GM21723 (cell line): ENCODE measurements around the gene ARPC1B.
"Not testable (repeated sequence)": the region's sequence is repeated elsewhere in the genome, so short reads cannot be mapped to it uniquely, and the experiment has no call there.

ENCODE experiments used
- ATAC-seq: cut with Tn5 transposase; IDR thresholded peaks from one replicate; pipeline ENCODE4 v1.9.1; 2021; ENCODE audit warnings: mild to moderate bottlenecking, moderate library complexity; ENCODE audit not compliant: unreplicated experiment

ARPC1B gene

GRCh38 chr7:99374111-99375064, at the start of gene ARPC1B:
Gene ARPC1B, plus strand, starts transcription at chr7:99374730. Its CDS starts 10,985 bp downstream, at chr7:99385715.
- peak; percentile 55 for ATAC-seq

DNA sequence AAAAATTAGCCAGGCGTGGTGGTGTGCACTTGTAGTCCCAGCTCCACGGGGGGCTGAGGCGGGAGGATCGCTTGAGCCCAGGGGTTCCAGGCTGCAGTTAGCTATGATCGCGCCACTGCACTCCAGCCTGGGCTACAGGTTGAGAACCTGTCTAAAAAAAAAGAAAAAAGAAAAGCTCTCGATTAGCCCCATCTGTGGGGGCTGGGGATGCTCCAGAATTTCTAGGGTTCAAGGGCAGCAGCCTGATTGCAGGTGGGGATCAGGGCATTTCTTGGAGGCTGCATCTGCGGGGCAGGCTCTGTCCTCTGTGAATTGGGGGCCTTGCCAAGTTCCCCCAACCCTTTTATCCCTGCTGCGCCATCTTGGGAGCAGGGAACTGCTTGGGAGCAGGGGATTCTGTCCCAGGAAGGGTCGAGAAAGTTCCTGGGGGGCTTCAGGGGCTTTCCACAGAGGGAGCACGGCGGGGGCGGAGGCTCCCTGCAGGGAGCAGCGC, 49.5 kb upstream of the ARPC1B start:
- ATAC-seq = peak; percentile 9

- ATAC-seq = peak; percentile 84
Observed at GRCh38 chr7:99325592-99326407, 48.7 kb upstream of the ARPC1B start, which contains the start of gene ARPC1A. Gene ARPC1A, plus strand, starts transcription at chr7:99325898. Its CDS starts 7,456 bp downstream, at chr7:99333354.

DNA sequence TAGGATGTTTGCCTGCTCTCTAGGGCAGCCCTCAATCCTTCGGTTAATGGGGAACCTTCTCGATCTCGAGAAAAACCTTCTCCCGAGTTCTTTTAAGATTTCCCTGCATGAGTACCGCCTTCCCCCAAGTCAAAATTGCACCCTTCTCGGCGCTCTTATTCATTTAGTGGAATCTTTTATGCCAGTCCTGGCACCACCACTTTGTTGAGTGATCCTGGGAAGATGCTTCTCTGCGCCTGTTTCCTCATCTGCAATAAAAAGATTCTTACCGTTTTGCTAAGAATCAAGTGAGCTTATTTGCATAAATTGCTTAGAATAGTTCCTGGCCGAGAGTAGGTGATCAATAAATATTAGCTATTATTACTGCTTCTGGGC, 48.1 kb upstream of the ARPC1B start:
- ATAC-seq = no peak

DNA sequence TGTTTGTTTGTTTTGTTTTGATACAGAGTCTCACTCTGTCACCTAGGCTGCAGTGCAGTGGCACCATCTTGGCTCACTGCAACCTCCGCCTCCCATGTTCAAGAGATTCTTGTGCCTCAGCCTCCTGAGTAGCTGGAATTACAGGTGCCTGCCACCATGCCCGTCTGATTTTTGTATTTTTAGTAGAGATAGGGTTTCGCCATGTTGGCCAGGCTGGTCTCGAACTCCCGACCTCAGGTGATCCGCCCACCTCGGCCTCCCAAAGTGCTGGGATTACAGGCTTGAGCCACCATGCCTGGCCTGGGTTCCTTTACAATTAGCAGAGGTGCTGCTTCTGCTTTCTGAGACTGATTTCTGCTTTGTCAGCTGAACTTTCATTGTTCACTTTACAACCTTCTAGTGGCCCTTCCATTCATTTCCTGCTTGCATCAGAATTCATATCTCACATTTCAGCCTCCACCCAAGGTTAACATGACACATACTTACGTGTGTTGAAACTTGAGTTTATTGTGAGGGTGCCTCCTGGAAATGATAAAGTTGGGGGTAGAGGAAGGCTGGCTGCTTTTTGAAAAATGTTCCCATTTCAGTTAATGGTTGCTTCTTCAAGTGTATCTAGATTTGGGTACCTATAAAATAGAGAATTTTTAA, 44.1 kb upstream of the ARPC1B start:
- ATAC-seq = not testable (repeated sequence)

DNA sequence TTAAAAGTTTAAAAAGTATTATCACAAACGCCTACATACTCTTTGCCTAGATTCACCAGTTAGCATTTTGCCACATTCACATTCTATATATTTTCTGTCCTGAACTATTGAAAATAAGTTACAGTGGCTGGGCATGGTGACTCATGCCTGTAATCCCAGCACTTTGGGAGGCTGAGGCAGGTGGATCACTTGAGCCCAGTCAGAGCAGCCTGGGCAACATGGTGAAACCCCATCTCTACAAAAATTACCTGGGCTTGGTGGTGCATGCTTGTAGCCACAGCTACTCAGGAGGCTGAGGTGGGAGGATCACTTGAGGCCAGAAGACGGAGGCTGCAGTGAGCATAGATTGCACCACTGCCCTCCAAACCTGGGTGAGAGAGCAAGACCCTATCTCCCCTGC, 43.5 kb upstream of the ARPC1B start:
- ATAC-seq = no peak

DNA sequence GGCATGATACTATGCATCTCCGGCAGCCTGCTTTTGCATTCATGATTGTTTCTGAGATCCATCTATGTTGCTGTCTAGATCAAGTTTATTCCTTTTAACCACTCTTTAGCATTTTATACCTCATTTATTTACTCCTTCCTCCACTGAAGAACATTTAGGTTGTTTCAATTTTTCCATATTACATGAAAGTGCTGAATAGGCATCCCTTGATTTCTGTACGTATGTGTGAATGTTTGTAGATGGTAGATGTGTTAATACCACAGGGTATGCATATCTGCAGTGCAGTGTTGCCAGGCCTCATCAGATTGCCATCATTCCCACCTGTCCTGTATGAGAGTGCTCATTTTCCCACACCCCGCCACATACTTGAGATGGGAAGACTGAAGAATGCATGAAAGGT, 34.9 kb upstream of the ARPC1B start:
- ATAC-seq = no peak

DNA sequence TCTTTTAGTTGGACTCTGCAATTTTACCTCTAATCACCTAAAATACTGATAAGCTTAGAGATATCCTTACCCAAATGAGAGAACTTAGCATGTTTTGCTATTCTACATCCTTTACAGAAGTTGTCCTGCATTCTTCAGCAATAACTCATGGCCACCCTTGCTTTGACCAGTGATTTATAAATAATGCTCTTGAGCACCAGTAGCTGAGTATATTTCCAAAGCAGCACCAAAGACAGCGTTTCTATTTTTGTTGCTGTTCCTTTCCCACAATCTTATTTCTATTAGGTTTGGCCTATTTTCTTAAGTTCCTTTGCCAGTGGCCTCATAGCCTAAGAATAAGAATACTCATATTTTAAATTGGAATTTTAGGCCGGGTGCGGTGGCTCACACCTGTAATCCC, 33.9 kb upstream of the ARPC1B start:
- no peak for ATAC-seq

GRCh38 chr7:99344061-99344647, 30.4 kb upstream of the ARPC1B start:
- ATAC-seq = no peak

DNA sequence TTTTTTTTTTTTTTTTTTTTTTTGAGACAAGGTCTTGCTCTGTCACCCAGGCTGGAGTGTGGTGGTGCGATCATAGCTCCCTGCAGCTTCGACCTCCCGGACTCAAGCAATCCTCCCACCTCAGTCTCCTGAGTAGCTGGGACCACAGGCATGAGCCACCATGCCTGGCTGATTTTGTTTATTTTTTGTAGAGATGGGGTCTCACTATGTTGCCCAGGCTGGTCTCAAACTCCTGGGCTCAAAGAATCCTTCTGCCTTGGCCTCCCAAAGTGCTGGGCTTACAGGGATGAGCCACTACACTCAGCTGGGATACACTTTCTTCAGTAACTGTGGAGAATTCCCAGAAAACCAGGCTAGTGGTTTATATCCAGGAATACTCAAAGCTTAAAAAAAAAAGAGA, 23.9 kb upstream of the ARPC1B start:
- ATAC-seq = not testable (repeated sequence)

- ATAC-seq = no peak
Observed at GRCh38 chr7:99352247-99352646, 22.3 kb upstream of the ARPC1B start.

DNA sequence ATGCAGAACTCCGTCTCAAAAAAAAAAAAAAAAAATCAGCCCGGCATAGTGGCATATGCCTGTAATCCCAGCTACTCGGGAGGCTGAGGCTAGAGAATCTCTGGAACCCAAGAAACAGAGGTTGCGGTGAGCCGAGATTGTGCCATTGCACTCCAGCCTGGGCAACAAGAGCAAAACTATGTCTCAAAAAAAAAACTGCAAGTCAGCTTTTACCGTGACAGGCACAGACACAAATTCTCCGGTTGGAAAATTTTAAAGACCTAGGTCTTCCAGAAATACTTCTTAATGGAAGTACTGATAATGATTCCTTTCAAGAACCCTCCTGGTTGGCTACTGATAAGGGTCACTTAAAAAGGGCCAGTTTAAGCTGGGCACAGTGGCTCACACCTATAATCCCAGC, 19.4 kb upstream of the ARPC1B start:
- ATAC-seq = no peak

- ATAC-seq = no peak
Observed at GRCh38 chr7:99357701-99358490, 16.6 kb upstream of the ARPC1B start.

GRCh38 chr7:99358521-99358920, 16.0 kb upstream of the ARPC1B start:
- ATAC-seq = not testable (repeated sequence)

DNA sequence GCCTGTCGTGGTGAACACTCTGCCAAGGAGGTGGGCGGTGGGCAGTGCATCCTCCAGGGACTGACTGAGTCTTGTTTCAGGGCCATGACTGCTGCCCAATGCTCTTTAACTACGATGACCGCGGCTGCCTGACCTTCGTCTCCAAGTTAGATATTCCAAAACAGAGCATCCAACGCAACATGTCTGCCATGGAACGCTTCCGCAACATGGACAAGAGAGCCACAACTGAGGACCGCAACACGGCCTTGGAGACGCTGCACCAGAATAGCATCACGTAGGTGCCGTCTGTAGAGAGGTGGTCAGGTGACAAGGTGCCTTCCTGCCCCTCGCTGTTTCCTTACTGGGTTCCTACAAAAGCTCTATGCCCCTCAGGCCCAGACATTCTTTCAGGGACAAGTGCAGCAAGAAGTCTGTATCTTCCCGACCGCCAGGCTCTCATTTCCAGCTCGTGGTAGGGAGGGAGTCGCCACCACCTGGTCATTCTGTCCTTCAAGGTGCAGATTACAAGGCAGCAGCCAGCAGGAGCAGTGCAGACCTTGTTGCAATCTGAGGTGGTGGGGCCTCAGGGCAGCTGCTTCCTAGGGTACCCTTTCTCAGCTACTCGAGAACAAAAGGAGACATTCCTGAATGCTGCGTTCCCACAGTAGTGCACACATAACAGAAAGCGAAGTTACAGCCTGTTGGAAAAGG, 14.9 kb upstream of the ARPC1B start:
- ATAC-seq = no peak

GRCh38 chr7:99362801-99363200, 11.7 kb upstream of the ARPC1B start:
- ATAC-seq = no peak

GRCh38 chr7:99363286-99363685, 11.2 kb upstream of the ARPC1B start:
- ATAC-seq = no peak

- ATAC-seq = no peak
Observed at GRCh38 chr7:99365318-99366141, 9.0 kb upstream of the ARPC1B start.
